ENCODE results near the gene URGCP.

URGCP gene

GRCh38 chr7:43906331-43907010, at the start of gene URGCP:
URGCP (minus strand) TSS chr7:43906596; CDS start chr7:43906575, 21 bp downstream.
- peak; percentile 38 to 50 for DNase-seq

GRCh38 chr7:43956027-43956426, 49.6 kb upstream of the URGCP start:
- DNase-seq: no peak

GRCh38 chr7:43954524-43955228, 48.3 kb upstream of the URGCP start:
- DNase-seq: no peak

- DNase-seq: no peak
Observed at GRCh38 chr7:43953071-43953470, 46.7 kb upstream of the URGCP start.

- no peak for DNase-seq
Observed at GRCh38 chr7:43952028-43952427, 45.6 kb upstream of the URGCP start.

- no peak for DNase-seq
Observed at GRCh38 chr7:43944286-43944685, 37.9 kb upstream of the URGCP start.

GRCh38 chr7:43943417-43944187, 37.2 kb upstream of the URGCP start:
- no peak for DNase-seq

- no peak for DNase-seq
Observed at GRCh38 chr7:43942997-43943396, 36.6 kb upstream of the URGCP start.

GRCh38 chr7:43942250-43942649, 35.9 kb upstream of the URGCP start:
- DNase-seq: no peak

GRCh38 chr7:43938892-43939482, 32.6 kb upstream of the URGCP start:
- no peak for DNase-seq

GRCh38 chr7:43937444-43937843, 31.0 kb upstream of the URGCP start:
- no peak for DNase-seq

GRCh38 chr7:43933902-43934560, 27.6 kb upstream of the URGCP start:
- no peak for DNase-seq

GRCh38 chr7:43931346-43931745, 24.9 kb upstream of the URGCP start:
- no peak for DNase-seq

GRCh38 chr7:43929529-43930457, 23.4 kb upstream of the URGCP start:
- DNase-seq: no peak

- no peak for DNase-seq
Observed at GRCh38 chr7:43927810-43928209, 21.4 kb upstream of the URGCP start.

GRCh38 chr7:43926798-43927123, 20.4 kb upstream of the URGCP start:
- no peak for DNase-seq

GRCh38 chr7:43925984-43926797, 19.8 kb upstream of the URGCP start, which contains the start of gene UBE2D4:
UBE2D4 (plus strand) TSS chr7:43926436; CDS start chr7:43926533, 97 bp downstream.
- peak; percentile 82 to 87 for DNase-seq

- no peak for DNase-seq
Observed at GRCh38 chr7:43922726-43923125, 16.3 kb upstream of the URGCP start.

- DNase-seq: no peak
Observed at GRCh38 chr7:43921423-43921822, 15.0 kb upstream of the URGCP start.

- no peak for DNase-seq
Observed at GRCh38 chr7:43915907-43916306, 9.5 kb upstream of the URGCP start.

GRCh38 chr7:43914795-43915194, 8.4 kb upstream of the URGCP start:
- DNase-seq: no peak
